Glomerular endothelial cell (primary cell): Measurements from ENCODE around the gene VAMP1. TPM values are rescaled to one million over a fixed set of nuclear protein-coding genes. Genes with fewer than 3 reads are reported as not detected.
"Not testable (repeated sequence)": the region's sequence is repeated elsewhere in the genome, so short reads cannot be mapped to it uniquely, and the experiment has no call there.

Experiments used
- DNase-seq: peaks from one replicate; pipeline ENCODE4 v3.0.0-alpha.2; 2011; ENCODE audit warnings: low read depth, low spot score; ENCODE audit errors: extremely low read depth
- total RNA-seq: library from RNA; depleted of rRNA; stranded (reverse); fragments of >200 nt; gene quantifications from 2 replicates; pipeline ENCODE4 v1.2.3, GENCODE V29; 2015

Gene VAMP1
- total RNA-seq, 1 donor from 2014 or later = 1.8 TPM

- no peak for DNase-seq
Measured at GRCh38 chr12:6469609-6470374, 685 bp downstream of the VAMP1 start.

DNA sequence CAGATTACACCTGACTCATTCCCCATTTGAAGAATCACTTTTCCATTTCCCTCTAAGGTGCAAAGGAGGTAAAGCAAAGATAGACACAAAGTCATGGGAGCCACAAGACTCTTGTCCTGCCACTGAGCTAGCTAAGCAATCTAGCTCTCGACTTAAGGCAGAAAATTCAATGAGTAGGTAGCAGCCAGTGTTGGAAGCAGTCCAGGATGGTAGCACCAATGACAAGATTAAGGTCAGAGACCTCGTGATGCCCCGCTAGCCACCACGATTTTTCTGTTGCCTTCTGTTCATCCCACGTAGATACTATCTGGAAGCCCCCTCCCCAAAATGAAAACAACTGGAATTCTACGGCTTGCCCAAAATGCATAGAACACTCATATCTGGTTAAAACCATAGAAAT is 1.4 kb downstream of the VAMP1 start:
- DNase-seq = no peak

DNA sequence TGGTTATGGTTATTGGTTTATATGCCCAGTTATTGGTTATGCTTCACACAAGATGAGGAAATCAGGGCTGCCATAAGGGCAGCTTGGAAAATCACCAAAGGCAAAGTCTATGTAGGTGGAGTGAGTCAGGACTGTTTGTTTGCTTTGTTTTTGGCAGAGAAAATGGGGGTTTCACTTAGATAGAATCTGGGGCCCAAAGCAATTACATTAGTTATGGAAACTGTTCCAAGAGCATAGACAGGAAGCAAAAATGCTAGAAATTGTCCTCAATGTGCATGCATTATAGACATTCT is 2.2 kb downstream of the VAMP1 start:
- DNase-seq = no peak

- DNase-seq = not testable (repeated sequence)
Measured at GRCh38 chr12:6467571-6468282, 2.8 kb downstream of the VAMP1 start.

- DNase-seq = not testable (repeated sequence)
Measured at GRCh38 chr12:6466751-6467150, 3.7 kb downstream of the VAMP1 start.

GRCh38 chr12:6466184-6466573 is 4.3 kb downstream of the VAMP1 start:
- DNase-seq = no peak

GRCh38 chr12:6465467-6466183 is 4.9 kb downstream of the VAMP1 start:
- DNase-seq = peak; percentile 66

GRCh38 chr12:6464531-6464930 is 5.9 kb downstream of the VAMP1 start:
- no peak for DNase-seq

GRCh38 chr12:6463858-6464257 is 6.6 kb downstream of the VAMP1 start:
- DNase-seq = no peak

- no peak for DNase-seq
Measured at GRCh38 chr12:6463216-6463615, 7.3 kb downstream of the VAMP1 start.

DNA sequence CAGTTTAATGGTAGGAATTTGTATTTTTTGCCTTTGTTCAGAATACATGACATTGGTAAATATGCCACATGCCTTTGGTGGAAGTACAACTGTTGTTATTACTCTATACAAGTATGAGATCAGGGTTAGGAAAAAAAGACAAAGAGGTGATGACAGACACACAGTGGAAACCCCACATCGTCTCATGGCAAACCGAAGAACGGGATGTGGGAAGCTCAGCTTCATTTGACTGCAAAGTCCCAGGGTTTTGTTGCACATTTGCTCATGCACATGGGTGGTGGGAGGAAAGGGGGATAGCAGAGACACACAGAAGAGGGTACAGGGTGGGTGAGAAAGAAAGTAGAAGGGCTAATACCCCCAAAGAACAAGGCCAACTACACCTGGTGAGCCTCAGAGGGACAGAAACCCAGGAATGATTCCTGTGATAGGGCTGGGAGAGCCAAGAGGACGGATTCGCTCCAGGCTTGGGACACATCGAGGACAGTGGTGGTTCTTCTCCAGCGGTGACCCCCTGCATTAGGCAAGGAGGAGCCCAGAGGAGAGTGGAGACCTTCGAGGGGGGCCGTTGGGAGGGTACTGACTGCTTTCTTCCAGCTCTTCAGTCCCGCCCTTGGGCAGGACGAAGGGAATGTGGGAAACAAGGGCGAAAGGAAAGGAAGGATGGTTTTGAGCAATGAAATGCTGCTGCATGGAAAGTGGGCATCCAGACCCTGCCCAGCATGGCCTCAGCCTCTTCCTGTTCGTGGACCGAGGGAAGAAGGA is 8.1 kb downstream of the VAMP1 start:
- DNase-seq = no peak

GRCh38 chr12:6461401-6462233 is 8.9 kb downstream of the VAMP1 start:
- no peak for DNase-seq

- no peak for DNase-seq
Measured at GRCh38 chr12:6460751-6461371, 9.6 kb downstream of the VAMP1 start.

GRCh38 chr12:6459004-6459337 is 11.5 kb downstream of the VAMP1 start:
- DNase-seq = no peak

DNA sequence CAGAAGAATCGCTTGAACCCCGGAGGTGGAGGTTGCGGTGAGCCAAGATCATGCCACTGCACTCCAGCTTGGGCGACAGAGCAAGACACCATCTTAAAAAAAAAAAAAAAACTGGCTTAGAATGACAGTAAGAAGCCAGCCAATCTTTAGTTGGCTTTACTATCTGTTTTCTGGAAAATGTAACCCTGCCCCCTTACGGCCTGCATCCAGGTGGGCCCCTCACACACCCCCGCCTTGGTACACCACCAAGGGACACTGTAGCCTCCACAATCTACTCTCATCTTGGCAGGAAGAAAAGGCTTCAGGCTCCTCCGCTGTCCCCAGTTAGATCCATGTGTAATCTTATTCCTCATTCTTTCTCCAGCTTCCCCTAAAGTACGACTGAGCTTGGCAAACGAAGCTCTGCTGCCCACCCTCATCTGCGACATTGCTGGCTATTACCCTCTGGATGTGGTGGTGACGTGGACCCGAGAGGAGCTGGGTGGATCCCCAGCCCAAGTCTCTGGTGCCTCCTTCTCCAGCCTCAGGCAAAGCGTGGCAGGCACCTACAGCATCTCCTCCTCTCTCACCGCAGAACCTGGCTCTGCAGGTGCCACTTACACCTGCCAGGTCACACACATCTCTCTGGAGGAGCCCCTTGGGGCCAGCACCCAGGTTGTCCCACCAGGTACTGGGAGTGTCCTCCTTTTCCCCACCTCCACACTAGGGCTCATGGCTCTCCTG is 12.0 kb downstream of the VAMP1 start:
- no peak for DNase-seq

DNA sequence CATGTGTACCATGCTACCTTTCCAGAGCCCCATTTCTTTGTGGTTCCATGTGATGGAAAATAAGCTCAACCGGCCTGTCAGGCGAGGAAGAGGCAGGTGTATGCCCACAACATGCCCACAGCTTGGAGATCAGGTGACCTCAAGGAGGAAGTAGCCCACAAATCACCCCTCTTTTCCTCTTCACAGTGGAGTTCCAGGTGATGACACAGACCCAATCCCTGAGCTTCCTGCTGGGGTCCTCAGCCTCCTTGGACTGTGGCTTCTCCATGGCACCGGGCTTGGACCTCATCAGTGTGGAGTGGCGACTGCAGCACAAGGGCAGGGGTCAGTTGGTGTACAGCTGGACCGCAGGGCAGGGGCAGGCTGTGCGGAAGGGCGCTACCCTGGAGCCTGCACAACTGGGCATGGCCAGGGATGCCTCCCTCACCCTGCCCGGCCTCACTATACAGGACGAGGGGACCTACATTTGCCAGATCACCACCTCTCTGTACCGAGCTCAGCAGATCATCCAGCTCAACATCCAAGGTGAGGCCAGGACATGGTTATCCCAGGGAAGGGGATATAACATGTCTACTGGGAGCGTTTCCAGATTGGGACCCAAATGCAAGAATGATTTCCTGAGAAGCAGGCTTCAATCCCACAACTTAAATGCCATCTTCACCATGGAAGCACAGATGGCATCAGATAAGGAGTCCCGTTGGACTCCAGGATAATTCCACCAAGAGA is 13.1 kb downstream of the VAMP1 start:
- no peak for DNase-seq

DNA sequence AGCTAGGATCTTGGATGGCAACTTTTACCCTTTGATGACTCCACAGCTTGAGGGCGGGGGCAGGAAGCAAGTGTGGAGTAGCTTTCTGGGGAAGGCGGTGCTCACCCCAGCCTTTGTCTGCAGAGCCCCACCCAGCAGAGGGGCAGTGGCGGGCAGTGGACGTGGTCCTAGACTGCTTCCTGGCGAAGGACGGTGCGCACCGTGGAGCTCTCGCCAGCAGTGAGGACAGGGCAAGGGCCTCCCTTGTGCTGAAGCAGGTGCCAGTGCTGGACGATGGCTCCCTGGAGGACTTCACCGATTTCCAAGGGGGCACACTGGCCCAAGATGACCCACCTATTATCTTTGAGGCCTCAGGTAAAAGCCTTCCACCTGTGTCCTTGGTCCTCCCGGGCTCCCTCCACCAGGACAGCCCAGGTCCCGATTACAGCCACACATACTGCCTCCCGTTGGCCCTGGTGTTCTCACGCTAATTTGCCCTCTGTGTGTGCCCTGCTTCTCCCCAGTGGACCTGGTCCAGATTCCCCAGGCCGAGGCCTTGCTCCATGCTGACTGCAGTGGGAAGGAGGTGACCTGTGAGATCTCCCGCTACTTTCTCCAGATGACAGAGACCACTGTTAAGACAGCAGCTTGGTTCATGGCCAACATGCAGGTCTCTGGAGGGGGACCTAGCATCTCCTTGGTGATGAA is 17.4 kb downstream of the VAMP1 start:
- DNase-seq = no peak
